Measurements from ENCODE around the gene ALPG.
"Not testable (repeated sequence)": the region's sequence is repeated elsewhere in the genome, so short reads cannot be mapped to it uniquely, and the experiment has no call there.

The ALPG gene

DNA sequence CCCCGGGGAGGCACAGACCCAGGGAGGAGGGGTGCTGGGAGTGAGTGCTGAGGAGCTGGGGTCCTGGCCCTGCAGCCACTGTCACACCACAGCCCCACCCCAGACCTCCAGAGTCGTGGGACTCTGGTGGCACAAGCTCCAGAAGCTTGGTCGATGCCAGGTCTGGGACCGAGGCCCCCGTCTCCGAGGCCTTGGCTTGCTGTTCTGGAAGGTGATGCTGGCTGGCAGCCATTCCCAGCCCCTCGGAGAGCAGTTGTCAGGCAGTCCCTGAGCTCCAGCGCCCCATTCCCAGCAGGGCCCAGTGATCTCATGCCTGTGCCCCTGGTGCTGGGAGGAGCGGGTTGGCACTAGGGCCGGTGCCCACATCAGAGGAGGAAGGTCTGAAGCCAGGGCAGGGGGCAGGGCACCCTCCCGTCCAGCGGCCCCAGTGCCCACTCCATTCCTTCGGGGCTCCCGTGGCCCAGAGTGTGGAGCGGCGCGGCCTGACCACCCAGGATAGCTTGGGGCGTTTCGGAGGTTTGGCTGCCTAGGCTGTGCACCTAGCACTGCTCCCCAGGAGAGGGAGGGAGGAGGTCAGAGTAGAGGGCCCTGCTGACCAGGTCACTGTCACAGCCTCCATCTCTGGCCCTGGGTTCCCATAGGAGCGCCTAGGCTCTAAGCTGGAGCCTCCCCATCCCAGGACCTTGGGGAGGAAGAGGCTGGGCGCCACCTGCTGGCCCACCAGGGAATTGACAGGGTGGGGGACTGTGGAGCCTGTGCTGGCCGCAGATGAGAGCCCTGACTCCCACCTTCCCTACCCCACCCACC, 32.5 kb downstream of the ALPG start:
- no peak overlapping the region for H3K4me3 ChIP-seq (ENCODE audit: low read depth, low read length)

DNA sequence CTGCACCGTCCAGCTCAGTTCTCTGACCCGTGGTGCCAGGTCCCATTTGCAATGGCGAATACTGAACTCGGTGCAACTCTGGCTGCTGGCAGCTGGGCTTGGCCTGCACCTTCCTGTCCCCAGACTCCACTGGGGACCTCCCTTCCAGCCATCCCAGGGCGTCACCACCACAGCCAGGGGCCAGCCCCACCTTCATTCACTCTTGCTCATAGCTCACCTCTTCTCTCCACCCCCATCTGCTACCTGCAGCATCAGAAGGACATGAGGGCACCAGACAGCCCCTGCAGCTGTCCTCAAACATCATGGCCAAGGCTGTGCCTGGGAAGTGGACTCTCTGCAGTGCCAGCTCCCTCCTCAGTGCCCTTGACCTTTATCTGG, 33.1 kb downstream of the ALPG start:
- no peak overlapping the region for H3K4me3 ChIP-seq (ENCODE audit: low read depth, low read length)

DNA sequence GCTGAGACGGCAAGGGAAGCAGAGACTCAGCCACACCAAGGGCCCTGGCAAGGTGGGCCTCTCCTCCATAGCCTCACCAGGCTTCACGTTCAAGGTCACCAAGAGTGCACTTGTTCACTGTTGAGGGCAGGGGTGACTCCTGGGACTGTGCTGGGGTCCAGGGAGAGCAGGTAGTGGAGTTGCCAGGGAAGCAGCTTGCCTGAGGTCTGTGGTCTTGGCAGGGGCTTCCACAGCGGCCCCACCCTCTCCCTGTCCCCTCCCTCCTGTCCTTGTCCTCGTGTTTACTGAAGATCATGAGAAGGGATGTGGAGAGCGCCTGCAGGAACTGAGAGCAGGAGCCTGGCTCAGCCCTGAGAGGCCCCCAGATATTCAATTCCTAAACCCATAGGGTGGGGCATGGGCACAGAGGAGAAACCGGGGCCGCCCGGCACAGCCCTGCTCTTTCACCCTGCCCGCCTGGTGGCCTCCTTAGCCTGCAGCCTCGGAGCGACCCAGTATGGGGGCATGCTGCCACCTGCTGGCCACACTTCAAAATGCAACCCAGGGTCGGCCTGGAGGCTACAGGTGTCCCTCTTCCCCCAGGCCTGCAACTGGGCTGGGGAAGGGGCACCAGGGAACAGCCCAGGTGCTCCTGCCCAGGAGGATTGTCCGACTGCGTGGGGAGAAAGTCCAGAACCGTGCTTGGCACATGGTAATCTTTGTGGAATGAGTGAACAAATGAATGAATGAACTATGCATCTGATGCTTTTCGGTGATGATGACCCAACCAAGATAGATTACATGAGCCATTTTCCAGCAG, 33.8 kb downstream of the ALPG start:
- not testable (repeated sequence) for H3K4me3 ChIP-seq (ENCODE audit: low read depth, low read length)

DNA sequence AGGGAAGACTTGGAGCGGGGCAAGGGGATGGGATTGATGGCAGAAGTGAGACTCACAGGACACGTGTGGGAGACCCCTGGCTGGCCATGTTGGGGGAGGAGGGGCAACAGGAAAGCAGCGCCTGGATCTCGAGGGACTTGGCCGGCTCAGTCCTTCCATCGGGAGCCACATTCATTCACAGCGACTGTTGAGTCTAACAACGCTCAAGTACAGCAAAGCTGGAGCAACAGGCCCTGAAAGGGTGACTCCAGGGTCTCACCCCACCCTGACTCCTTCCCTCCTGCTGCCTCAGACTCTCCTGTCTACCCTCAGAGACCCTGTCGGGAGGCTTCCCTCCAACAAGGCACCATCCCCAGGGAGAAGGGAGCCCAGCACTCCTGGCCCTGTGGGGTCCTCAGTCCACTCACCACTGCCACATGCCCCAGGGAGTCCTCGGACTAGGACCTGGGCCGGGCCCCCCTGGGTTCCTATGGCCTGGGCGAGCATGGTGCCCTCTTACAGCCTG, 34.6 kb downstream of the ALPG start:
- H3K4me3 ChIP-seq (ENCODE audit: low read depth, low read length) = no peak overlapping the region

DNA sequence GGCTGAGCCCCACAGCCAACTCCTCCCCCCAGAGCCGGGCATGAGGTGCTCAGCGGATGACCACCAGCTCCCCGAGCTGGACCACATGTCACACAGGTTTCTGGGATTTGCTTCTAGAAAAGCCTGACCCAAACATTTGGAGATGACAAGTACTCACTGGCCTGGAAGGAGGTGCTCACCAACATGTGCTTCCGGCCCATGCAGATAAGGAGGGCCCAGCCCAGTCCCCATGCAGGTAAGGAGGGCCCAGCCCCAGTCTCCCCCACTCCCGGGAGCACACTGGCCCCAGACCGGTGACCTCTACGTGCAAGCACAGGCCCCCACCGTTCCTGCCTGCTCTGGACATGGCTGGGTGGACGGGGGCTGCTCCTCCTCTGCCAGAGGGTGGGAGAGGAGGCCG, 35.3 kb downstream of the ALPG start:
- not testable (repeated sequence) for H3K4me3 ChIP-seq (ENCODE audit: low read depth, low read length)

DNA sequence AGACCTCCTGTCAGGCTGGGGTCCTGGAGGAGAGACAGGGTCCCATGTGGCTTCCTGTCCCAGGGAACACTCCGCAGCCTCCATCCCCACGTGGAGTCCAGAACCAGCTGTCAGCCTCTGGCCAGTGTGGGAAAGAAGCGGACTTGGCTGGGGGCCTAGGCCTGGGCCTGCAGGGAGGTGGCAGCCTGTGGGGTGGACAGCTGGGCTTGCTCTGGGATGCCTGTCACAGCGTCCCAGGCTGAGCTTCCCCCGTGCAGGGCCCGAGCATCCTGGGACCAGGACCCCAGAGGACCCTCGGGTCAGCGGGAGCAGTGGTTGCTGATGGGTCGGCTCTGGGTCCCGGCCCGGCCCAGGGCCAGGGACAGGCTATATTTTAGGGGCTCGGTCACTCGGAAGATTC, 35.8 kb downstream of the ALPG start:
- not testable (repeated sequence) for H3K4me3 ChIP-seq (ENCODE audit: low read depth, low read length)

DNA sequence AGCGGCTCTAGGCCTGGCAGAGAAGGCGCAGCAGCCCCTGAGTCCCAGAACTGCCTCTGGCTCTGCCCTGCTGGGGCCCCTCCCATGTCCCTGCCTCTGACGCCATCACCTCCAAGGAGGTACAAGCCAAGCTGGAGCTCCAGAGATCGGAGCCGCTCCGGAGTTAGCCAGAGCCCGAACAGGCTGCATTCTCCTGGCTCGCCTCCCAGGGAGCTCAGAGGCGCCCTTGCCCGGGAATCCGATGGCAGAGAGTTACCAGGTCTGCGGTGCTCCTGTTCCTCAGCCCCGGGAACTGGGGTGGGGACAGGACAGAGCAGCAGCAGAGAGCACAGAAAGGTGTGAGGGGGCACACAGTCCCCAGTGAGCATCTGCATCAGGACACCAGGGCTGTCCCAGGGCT, 36.4 kb downstream of the ALPG start:
- not testable (repeated sequence) for H3K4me3 ChIP-seq (ENCODE audit: low read depth, low read length)

DNA sequence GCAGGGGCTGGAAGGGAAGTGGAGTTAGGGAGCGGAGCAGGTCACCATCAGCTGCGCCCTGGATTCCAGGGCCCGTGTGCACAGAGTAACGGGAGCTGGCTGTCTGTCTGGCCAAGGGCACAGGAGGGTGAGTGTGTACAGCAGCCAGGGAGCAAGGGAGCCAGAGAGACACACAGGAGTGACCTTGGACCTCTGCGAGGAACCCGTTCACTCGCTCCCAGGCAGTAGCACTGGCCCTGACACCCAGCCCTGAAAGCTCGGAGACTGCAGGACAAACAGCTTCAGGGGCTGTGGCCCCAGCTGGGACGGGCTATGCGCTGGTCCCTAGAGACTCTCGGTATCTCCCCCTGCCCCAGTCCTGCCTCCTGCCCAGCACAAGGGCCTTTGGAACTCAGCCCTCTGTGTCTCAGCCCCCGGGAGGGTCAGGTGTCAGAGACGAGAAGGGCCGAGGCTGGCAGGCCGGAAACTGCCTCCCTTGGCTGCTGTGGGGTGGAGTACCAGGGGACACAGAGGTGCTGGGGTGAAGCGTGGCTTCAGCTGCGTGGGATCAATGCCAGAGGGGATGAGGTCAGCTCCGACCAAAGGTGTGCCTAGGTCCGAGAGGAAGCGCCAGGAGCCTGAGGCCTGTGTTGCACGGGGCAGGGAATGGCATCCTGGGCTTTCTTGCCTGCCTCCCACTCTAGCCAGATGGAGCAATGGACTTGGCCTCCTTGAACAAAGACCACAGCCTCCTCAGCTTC, 37.2 kb downstream of the ALPG start:
- H3K4me3 ChIP-seq (ENCODE audit: low read depth, low read length) = not testable (repeated sequence)

DNA sequence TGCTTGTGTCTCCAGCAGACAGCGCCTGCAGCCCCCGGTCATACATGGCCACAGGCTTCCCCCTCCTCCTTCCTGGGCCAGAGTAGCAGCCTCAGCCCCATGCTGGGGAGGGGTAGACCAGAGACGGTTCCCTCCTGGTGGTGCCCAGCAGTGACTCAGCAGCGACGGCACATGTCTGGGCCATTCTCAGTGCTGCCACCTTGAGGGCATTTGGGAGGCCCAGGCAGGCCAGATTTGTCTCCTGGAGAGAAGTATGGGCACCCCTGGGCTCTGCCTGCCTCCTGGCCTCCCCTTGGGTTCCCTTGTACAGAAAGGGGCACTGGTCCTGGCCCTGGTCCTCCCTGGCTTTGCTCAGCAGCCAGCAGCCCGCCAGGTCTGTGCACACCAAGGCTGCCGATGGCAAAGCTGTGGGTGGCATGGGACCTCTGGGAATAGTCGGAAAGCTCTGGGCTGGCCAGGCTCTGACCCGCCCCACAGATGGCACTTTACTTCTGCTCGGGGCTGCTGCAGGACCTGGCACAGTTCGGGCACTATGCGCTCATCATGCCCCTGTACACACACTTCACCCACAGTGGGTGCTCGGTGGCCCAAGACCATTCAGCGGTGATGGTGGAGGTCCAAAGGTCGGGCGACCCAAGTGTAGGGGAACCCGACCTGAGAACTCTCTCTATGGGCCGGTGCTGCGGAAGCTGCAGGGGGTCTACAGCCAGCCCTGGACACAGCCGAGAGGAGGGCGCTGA, 37.9 kb downstream of the ALPG start:
- no peak overlapping the region for H3K4me3 ChIP-seq (ENCODE audit: low read depth, low read length)

DNA sequence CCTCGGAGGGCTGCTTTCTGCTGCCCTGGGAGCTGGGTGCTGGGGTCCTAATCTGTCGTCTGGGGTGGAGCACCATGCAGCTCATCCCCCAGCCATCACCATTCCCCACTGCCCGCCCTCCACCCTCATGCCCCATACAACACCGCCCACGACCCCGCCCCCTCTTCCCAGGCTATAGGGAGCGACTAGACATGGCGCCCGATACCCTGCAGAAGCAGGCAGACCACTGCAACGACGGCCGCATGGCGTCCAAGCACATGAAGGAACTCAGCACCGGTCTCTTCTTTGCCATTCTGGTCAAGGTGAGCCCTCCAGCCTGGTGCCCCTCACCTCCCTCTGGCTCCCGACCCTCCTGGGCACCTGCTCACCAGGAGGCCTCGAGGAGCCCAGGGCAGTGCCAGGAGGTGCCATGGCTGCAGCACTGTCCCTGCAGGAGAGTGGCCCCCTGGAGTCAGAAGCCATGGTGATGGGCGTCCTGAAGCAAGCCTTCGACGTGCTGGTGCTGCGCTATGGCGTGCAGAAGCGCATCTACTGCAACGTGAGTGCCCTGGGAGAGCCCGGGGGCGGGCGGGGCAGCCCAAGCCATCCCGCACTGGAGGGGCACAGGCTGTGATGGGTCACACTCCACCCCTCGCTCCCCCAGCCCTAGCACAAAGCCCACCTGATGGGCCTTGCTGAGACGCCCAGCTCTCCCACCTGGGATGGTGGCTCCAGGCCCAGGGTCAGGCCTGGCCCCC, 38.7 kb downstream of the ALPG start:
- H3K4me3 ChIP-seq (ENCODE audit: low read depth, low read length) = not testable (repeated sequence)

DNA sequence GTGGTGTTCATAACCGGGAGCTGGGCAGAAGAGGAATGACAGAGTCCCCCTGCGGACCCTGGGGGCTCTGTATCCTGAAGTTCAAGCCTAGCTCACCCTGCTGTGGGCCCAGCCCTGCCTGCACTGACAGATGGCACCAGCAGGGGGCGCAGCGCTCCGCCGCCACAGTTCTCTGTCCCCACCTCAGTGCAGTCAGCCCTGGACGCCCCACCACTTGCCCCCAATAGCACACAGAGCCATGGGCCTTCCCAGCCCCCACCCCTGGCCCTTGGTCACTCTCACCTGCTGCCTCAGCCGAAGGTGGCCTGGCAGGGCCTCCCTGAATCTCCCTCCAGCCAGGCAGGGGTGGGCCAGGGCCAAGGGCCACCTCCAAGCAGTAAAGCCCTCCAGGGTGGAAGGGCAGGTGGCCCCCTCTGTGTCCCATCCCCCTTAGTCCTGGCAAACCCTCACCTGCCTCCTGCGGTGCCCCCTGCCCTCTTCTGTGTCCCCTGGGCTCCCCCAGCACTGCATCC, 39.7 kb downstream of the ALPG start:
- H3K4me3 ChIP-seq (ENCODE audit: low read depth, low read length) = not testable (repeated sequence)

DNA sequence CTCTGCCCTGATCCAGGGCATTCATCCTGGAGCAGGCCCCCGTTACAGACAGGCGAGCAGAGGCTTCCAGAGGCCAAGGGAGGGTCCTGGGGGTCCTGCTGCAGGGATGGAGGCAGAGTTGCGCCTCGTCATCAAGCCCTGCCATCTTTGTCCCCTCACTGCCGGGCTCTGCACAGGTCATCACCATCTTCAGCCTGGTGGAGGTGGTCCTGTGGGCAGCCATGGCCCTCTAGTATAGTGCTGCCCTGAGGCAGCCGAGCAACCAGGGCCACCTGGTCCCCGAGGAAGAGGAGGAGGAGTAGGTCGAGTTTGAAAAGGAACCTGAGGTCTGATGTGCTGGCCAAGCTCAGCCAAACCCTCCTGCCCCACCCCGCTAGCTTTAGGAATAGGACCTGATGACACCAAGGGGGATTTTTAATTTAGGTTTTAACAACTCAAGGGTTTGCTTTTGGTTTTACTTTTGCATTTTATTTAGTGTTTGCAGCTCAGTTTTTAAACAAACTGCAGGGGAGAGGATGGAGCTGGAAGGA, 40.5 kb downstream of the ALPG start:
- no peak overlapping the region for H3K4me3 ChIP-seq (ENCODE audit: low read depth, low read length)

DNA sequence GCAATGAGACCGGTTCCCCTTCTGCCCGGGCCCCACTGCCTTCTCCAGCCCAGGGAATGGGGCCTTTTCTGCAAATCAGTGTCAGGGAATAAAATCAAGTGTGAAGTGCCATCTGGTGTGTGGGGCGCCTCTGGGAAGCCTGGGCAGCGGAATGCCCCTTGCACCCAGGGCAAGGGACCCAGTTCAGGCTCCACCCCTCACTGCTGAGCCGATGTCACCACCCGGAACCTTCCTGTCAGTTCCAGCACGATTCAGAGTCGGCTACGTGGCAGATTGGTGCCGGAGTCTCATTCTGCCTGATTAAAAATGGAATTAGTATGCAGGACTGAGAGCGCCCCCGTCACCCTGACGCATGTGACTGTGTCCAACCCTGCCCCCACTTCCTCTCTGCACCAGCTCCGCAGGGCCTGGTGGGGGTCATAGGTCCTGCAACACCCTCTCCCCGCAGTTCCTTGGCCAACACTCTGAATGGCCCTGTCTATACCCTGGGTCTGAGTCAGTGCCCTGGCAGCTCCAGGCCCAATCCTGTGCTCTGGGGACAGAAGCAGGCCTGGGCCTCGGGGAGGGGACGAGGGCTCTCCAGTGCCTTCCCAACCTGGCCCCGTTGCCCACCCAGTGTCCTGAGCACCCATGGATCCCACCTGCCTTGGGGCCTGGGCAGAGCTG, 41.1 kb downstream of the ALPG start:
- no peak overlapping the region for H3K4me3 ChIP-seq (ENCODE audit: low read depth, low read length)

DNA sequence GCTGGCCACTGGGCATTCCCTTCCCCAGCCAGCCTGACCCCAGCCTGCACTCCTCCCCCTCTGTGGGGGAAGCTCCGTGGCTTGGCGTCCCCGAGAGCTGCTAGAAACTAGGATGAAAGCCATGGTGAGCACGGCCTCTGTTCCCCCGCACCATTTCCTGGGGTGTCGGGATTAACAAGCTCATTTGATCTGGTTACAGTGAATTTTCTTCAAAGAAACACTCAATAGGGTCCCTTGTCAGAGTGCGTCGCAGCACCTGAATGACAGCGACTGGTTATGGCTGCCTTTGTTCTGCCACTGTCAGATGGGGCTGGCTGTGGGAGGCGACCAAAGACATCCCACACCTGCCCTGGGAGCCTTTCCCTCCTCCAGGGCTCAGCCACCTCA, 41.7 kb downstream of the ALPG start:
- no peak overlapping the region for H3K4me3 ChIP-seq (ENCODE audit: low read depth, low read length)

DNA sequence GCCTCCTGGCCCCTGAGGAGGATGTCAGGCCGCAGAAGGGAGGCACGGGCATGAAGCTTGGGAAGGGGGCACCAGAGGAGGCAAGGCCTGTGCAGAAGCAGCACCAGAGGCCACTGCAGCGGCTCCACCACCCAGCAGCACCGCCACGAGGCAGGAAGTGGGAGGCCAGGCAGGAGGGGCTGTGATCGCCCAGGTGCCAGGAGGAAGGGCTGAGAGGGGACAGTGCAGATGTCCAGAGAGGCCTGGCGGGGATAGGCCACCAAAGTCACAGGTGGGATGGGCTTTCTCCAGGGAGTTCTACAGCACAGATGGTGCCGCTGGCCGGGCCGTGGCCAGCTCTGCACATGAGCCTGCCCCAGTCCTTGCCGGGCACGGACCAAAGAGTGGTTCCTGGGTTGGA, 43.3 kb downstream of the ALPG start:
- H3K4me3 ChIP-seq (ENCODE audit: low read depth, low read length) = no peak overlapping the region

DNA sequence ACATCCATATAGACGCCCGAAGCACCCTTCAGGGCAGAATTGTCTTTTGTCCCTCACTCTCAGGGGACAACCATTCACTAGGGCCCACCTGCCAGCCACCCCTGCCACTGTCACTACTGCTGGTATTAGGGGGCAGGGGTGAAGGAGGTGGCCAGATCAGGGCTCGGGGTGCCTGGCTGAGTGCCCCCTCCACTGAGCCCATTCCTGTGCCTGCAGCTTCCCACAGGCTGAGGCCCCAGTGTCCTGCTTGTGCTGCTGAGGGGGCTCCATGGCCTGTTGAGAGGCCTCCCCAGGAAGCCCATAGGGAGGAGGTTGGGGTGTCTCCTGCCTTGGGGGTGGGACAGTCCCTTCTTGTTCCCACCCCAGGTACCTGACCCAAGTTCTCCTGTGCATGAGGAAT, 45.0 kb downstream of the ALPG start:
- H3K4me3 ChIP-seq (ENCODE audit: low read depth, low read length) = not testable (repeated sequence)

DNA sequence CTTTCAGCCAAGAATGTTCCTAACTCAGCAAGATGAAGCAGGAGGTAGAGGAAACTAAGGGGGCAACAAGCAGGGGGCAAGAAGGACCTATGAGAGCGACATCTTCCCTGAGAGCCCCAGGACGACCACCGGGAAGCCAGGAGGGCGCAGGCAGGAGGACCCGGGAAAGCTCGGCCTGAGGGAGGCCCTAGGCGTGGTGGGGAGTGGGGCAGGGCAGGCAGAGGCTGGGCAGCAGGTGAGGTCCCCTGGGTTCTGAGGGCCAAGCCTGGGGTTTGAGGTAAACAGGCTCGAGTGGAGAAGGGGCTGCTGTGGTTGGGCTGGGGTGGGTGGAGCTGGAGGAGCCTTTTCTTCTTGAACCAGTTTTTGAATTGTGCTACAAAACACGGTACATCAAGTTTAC, 48.0 kb downstream of the ALPG start:
- H3K4me3 ChIP-seq (ENCODE audit: low read depth, low read length) = no peak overlapping the region

DNA sequence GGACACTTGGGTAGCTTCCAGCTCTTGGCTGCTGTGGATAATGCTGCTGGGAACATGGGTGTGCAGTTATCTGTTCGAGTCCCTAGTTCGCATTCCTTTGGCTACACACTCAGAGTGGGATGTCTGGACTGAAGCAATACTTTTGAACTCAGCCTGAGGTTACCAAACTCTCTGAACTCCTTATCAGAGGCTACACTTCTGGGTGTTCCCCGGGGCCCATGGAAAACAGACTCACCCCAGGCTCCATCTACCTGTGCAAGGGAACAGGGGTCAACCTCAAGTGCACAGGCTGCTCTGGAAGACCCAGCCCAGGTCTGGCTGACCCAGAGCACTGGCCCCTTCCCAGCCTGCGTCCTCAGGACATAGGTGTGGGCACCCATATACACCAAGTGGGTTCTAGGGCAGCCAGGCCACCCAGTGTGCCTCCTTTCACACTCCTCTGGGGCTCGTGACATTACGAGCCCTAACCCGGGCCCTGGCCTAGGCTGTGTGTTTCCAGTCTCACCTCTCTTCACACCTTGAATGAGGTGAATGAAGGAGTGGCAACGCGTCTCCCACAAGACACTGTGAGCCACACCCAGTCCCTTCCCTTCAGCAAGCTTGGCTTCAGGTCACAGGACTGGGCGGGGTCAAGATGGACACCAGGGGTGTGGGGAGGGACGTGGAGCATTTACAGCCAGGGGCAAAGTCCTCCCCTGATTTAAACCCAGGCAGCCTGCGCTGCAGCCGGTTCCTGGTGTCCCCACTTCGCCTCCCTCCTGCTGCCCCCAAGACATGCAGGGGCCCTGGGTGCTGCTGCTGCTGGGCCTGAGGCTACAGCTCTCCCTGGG, 49.0 kb downstream of the ALPG start, which contains the start of gene ALPI:
Gene ALPI, plus strand, starts transcription at position 728 of the 830 bp plus-strand sequence. Its CDS starts 47 bp downstream, at position 775.
- H3K4me3 ChIP-seq (ENCODE audit: low read depth, low read length) = no peak within 1 kb of the TSS

All from iPS-11a (cell line).